Stomach (tissue), 4 donors: ENCODE data around the gene PRKG1.

ENCODE experiments used
- POLR2AphosphoS5 ChIP-seq, 3 donors: sonication (generic); formaldehyde crosslinking; IDR thresholded peaks; one replicate each; pipeline ENCODE4 v1.6.1; 2016; ENCODE audit warnings: antibody characterized with exemption in 3 of 3
- TF ChIP-seq, protein P1 (sequence below), 7 experiments: fragments of 450-650 bp in 4 of 7; fragments of 200-600 bp in 3 of 7; sonication (generic) in 3 of 7; IDR thresholded peaks; one replicate each; pipeline ENCODE4 v1.5.1; 2016 to 2019; ENCODE audit warnings: antibody characterized with exemption in 7 of 7, control low read depth in 2 of 7, mild to moderate bottlenecking in 1 of 7

DNA sequence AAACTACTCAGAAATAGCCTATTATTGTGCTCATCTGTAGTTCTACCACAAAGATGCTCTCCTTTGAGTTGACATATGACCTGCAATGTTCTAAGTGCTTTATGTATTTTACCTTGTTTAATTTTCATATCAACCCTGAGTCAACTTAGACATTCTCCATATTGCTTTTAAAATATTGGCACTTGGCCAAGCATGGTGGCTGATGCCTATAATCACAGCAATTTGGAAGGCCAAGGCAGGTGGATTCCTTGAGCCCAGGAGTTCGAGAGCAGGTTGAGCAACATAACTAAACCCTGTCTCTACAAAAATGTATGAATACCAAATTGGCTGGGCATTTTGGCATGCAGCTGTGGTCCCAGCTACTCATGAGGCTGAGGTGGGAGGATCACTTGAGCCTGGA, 50.6 kb downstream of the PRKG1 start:
- TF ChIP-seq POLR2AphosphoS5 (IDR thresholded peaks at IDR 0.05), result no peak
- TF ChIP-seq, protein P1, sequence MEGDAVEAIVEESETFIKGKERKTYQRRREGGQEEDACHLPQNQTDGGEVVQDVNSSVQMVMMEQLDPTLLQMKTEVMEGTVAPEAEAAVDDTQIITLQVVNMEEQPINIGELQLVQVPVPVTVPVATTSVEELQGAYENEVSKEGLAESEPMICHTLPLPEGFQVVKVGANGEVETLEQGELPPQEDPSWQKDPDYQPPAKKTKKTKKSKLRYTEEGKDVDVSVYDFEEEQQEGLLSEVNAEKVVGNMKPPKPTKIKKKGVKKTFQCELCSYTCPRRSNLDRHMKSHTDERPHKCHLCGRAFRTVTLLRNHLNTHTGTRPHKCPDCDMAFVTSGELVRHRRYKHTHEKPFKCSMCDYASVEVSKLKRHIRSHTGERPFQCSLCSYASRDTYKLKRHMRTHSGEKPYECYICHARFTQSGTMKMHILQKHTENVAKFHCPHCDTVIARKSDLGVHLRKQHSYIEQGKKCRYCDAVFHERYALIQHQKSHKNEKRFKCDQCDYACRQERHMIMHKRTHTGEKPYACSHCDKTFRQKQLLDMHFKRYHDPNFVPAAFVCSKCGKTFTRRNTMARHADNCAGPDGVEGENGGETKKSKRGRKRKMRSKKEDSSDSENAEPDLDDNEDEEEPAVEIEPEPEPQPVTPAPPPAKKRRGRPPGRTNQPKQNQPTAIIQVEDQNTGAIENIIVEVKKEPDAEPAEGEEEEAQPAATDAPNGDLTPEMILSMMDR (IDR thresholded peaks at IDR 0.05), result no peak
